ENCODE results near the gene ERBB2.
A peak's percentile ranks its signal among the peaks of the same experiment; 100 is the strongest.
"Not testable (repeated sequence)": the region's sequence is repeated elsewhere in the genome, so short reads cannot be mapped to it uniquely, and the experiment has no call there.

The ERBB2 gene

DNA sequence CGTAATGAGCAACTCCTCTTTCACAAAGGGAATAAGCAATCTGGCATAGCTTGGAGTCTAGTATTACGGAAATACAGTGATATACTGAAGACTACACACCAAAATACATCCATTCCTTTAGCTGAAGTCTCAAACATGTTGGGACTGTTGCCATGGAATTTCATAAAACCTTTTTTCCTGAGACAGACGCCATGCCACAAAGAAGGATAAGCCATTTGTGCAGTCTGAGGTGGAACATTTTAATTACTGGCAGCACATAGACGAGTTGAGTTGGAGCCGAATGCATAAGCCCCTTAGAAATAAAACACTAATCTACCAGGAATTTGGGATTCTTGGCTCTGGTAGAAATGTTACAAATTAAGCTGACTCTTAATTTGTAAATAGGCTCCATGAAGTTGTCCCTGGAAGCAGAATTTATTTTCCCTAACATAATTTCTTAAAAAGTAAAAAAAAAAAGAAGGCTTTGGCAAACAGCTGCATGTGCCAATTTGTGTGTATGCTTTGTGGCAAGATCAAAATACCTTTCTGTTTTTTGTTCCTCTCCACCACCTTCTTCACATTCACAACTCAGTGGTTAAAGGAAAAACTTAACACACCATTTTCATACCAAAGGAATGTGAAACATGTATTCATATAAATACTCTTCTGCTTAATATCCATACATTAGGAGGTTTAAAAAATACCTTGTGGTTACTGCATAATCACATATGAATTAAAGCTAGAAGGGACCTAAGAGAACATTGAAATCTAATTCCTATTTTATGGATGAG, 63.4 kb downstream of the ERBB2 start:
- DNase-seq (ENCODE audit: low read depth in 3 of 3): no peak

DNA sequence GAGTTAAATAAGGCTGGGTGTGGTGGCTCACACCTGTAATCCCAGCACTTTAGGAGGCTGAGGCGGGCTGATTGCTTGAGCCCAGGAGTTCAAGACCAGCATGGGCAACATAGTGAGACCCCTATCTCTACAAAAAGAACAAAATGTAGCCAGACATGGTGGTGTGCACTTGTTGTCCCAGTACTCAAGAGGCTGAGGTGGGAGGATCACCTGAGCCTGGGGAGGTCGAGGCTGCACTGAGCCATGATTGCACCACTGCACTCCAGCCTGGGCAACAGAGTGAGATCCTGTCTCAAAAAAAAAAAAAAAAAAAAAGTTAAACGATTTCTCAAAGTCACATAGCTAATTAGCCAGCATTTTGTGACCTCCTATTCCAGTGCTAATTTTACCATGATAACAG, 64.3 kb downstream of the ERBB2 start:
- DNase-seq (ENCODE audit: low read depth in 3 of 3): not testable (repeated sequence)

DNA sequence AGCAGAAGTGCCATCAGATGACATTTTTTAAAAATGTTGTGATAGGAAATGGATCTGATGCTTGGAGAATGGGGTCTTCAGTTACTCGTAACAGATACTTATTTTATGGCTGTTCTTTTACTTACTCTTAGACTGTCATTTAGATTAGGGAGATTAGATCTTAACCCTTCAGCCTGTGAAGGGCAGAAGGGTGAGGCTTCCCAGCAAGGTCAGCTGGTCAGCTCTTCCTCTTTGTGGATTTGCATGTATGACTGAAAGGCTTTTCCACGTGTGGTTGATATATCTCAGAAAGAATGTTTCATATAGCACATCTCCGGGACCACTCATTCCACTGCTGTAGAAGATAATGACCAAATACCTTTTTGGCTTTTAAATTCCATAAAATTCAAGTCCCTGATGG, 65.3 kb downstream of the ERBB2 start:
- DNase-seq (ENCODE audit: low read depth in 3 of 3): no peak

DNA sequence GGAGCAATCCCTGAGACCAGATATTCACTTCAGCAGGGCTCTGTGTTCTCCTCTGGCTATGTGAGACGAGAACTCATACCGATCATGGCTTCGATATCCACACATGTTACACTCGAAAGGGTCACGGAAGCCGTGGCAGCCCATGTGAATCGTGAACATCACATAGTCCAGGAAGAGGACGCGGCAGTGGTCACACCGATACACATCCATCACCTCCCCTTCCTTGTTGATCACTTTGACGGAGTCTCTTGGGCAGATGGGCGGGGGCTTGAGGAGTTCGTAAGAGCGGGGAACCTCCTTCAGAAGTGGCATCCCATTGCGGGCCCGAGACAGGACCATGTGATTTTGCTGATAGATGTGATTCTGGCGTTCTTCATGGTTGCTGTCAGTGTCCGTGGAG, 65.9 kb downstream of the ERBB2 start:
- no peak for DNase-seq (ENCODE audit: low read depth in 3 of 3)

DNA sequence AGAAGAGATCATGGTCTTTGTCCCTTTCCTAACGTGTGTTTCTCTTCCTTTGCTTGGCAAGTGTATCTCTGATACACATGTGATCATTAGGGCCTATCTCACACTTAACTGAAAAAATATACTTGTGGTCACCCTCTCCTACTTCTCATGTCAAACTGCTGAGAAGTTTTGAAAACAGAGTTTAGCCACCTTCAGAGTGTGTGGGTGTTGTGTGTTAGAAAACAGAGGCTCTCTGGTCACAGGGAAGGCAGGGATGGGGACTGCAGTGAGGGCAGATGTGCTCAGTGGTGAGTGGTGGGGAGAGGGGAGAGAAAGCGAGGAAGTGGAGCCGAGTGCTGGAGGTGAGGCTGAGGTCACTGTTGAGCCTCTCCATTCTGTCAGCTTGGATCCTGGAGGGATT, 67.3 kb downstream of the ERBB2 start:
- no peak for DNase-seq (ENCODE audit: low read depth in 3 of 3)

DNA sequence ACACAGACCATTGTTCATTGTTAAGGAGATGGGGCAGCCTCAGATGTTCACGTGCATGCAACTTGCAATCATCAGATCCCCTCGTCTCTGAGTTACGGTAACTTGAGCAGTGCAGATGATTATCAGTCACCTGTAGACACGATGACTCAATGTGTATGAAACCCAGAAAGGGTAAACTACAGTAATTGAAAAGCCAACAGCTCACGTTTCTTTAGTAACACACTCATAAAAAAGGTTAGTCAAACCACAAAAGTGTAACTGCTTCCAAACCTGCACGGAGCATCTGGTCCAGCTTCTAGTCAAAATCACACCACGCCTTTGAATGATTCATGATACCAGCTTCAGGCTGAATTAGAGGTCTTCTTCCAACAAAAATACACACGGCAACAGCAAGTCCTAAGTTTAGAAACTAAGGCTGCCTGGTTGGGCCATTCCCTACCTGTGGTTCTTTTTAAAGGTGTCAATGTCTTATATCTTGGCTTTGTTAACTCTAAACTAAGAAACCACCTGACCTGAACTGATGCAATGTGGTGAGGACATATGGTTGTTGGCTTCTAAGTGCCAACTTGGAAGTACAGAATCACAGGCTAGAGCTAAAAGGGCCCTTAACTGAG, 70.2 kb downstream of the ERBB2 start:
- peak in 2 of 3 experiments; percentile 26 to 56 for DNase-seq (ENCODE audit: low read depth in 3 of 3)

DNA sequence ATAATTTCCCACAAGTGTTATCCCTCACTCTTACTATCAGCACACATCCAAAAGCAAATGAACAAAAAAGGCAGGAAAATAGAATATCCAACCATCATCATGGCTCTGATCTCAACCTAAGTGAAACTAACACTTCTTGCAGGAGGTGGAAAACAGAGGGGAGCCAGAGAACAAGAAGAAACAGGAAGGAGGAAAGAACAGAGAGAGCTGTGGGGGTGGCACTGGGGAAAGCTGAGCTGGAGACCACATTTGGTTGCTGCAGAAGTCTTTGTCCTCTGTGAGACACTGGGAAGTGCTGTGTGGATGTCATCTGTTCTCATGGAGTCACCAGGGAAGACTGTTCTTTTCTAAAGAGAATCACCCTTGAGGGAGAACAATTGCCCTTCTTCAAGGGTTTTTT, 72.6 kb downstream of the ERBB2 start:
- DNase-seq (ENCODE audit: low read depth in 3 of 3): no peak

DNA sequence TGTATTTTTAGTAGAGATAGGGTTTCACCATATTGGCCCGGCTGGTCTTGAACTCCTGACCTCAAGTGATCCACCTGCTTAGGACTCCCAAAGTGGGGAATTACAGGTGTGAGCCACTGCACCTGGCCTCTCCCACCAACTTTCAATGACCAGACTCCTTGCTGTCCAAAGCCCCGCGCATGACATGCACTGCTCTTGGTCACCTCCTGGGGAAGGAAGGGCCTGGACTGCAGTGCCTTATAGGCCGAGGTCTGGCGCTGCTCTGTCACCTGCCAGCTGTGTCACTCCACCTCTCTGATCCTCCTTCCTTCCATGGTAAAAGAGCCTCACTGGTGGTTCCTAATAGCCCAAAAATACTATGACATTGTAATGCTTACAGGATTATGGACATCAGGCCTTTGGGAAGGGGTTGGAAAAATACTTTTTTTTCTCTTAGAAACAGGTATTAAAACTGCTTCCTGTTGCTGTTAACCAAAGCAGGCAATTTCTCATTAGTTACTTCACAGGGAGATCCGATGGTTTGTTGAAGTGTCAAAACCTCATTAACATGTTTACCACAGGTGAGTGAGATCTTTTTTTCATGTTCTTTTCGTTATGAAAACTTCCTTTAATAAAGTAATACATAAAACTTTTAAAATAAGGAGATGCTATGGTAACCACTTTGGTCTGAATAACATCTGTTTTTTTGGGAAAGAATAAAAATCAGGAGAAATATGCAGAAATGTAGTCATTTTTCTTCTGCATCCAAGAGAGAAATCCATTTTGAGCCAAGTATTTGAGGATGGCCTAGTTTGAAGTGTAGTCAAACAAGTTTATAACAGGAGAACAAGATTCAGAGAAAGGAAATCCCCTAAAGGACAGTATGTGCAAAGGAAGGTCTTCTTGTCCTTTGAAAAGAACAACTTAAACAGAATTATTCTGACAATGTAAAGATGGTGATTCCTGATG, 73.4 kb downstream of the ERBB2 start:
- no peak for DNase-seq (ENCODE audit: low read depth in 3 of 3)

DNA sequence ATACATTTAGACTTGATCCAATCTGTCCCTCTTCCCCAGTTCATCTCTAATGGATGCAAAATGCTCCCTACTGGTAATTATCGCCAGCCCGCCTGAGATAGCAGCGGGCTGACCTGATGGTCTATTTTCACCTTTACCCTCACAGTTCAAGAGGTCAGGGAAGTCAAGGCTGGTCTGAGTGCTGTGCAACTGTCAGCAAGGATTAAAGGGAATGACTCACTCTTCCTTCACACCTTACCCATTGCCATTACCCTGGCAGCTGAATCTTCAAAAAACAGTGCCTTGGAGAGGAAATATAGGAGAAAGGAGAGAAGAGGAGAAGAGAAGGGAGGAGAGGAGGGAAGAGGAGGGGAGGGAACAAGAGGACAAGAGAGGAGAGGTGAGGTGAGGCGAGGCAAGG, 74.2 kb downstream of the ERBB2 start:
- no peak for DNase-seq (ENCODE audit: low read depth in 3 of 3)

DNA sequence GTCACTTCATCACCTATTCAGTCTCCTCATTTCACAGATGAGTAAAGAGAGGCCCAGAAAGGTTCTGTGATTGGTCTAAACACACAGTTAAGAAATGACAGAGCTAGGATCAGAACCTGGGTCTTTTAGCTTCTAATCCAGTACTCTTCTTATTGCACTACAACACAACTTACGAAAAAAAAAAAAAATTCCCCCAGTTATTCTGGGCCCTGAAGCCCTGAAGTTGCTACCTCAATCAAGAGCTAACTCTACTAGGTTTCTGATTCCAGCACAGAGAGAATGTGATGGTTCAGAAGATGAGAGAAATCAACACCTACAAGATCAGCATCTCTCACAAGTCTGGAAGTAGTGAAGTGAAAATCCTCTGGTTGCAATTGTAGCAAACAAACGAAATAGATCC, 75.2 kb downstream of the ERBB2 start:
- no peak for DNase-seq (ENCODE audit: low read depth in 3 of 3)

DNA sequence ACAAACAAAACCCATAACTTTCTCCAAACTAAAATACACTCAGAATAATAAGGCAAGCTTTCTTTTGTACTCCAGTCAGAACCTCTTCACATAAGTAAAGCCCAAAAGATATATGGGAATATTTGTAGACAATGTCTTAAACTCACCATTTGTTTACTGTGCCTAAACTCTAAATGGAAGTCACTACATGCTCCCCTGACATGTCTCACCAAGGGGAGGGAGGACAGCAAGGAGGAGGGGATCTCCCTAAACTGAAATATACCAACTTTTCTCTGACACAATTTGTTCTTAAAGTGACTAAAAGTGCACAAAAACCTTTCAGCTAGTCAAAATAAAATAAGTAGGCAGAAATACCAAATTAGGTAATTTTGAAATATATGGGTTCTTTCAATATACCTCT, 76.4 kb downstream of the ERBB2 start:
- no peak for DNase-seq (ENCODE audit: low read depth in 3 of 3)

DNA sequence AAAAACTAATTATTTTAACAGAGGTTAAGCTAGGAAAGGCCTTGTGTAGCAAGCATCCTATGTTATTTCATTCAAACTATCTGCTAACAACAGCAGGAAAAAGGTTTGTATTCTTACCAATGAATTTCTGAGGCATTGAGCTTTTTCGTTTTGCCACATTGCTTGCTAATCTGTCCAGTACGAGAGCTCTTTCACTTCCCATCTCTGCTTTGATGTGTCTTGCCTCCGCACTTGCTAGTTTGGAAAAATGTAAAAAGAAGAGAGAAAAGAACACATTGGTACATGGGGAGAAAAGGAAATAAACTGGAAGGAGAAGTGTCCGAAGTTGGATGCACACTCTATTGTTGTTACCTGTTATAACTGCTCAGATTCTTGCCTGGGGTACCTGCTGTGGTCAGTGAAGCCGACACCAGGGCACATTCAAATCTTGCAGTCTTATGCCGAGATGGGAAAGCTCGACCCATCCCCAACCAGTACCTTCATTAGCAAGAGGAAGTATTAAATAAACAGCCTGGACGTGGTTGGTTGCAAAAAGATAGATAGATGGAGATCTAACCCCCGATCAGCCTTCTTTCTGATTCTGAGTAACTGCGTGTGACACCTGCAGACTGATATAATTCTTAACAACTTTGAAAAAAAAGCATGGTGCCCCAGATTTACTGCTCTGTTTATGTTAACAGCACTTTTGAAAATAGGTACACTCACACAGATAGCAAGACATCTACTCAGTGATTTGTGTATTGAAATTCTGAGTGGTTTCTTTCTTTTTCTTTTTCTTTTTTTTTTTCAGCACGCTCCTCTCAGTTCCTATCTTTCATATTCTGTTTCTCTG, 77.9 kb downstream of the ERBB2 start:
- DNase-seq (ENCODE audit: low read depth in 3 of 3): no peak

Data from stimulated activated CD4-positive, alpha-beta T cell treated with anti-CD3 and anti-CD28 coated beads, TNF-alpha, amount 100 ng/mL, for 4 hours (primary cell).